K562 (cell line): Measurements from ENCODE around the gene EID2. TPM values are rescaled to one million over a fixed set of nuclear protein-coding genes. Genes with fewer than 3 reads are reported as not detected.

ENCODE experiments used
- ATF1 ChIP-seq, 2 experiments: fragments of 450-650 bp in 1 of 2; IDR thresholded peaks; 2 replicates each; pipeline ENCODE4 v1.6.1; 2016; ENCODE audit warnings: missing compliant biosample characterization in 1 of 2, missing genetic modification characterization in 1 of 2
- CEBPG ChIP-seq, 3 experiments: fragments of 200-800 bp in 1 of 3; sonication (Bioruptor generic) in 1 of 3; sonication (generic) in 1 of 3; formaldehyde crosslinking in 1 of 3; IDR thresholded peaks in 2 of 3; conservative IDR thresholded peaks in 1 of 3; 2 replicates each; pipeline versions ENCODE4 v1.6.1 to v1.8.0; 2016 to 2022; ENCODE audit warnings: missing compliant biosample characterization in 2 of 3, missing genetic modification characterization in 2 of 3, mild to moderate bottlenecking in 1 of 3, missing genetic modification reagents in 1 of 3
- CUX1 ChIP-seq: fragments of 200-800 bp; sonication (Bioruptor generic); IDR thresholded peaks from 2 replicates; pipeline ENCODE4 v1.6.1; 2016; ENCODE audit warnings: missing genetic modification characterization, missing compliant biosample characterization
- L3MBTL2 ChIP-seq: fragments of 450-650 bp; IDR thresholded peaks from 2 replicates; pipeline ENCODE4 v1.6.1; 2016; ENCODE audit warnings: mild to moderate bottlenecking, moderate library complexity
- MAZ ChIP-seq, 2 experiments: fragments of 450-650 bp in 1 of 2; sonication (generic) in 1 of 2; formaldehyde crosslinking; IDR thresholded peaks in 1 of 2; conservative IDR thresholded peaks in 1 of 2; 2 replicates each; pipeline versions ENCODE4 v1.4.0 to v1.5.0; 2020; ENCODE audit warnings: mild to moderate bottlenecking in 1 of 2, missing genetic modification reagents in 1 of 2
- MYBL2 ChIP-seq, 2 experiments: fragments of 450-650 bp in 1 of 2; sonication (generic) in 1 of 2; formaldehyde crosslinking in 1 of 2; IDR thresholded peaks; 2 replicates each; pipeline versions ENCODE4 v1.6.1 to v1.8.1; 2017 to 2022; ENCODE audit warnings: borderline replicate concordance in 1 of 2, inconsistent platforms in 1 of 2, low read depth in 1 of 2, mild to moderate bottlenecking in 1 of 2, missing genetic modification reagents in 1 of 2, moderate library complexity in 1 of 2
- NCOA4 ChIP-seq: fragments of 450-650 bp; IDR thresholded peaks from 2 replicates; pipeline ENCODE4 v1.6.1; 2018; ENCODE audit warnings: mild to moderate bottlenecking; ENCODE audit not compliant: partially characterized antibody
- NFRKB ChIP-seq: fragments of 450-650 bp; IDR thresholded peaks from 2 replicates; pipeline ENCODE4 v1.6.1; 2016; ENCODE audit warnings: low read depth
- POLR2G ChIP-seq: fragments of 200-400 bp; formaldehyde crosslinking; IDR thresholded peaks from 2 replicates; pipeline ENCODE4 v1.6.1; 2017; ENCODE audit warnings: low read depth, mild to moderate bottlenecking, antibody characterized with exemption, low read length, moderate library complexity
- PRMT5 ChIP-seq: sonication (generic); formaldehyde crosslinking; IDR thresholded peaks from 2 replicates; pipeline ENCODE4 v1.5.0; 2020; ENCODE audit warnings: missing genetic modification reagents
- RAD51 ChIP-seq: fragments of 450-650 bp; IDR thresholded peaks from 2 replicates; pipeline ENCODE4 v1.7.1; 2016; ENCODE audit warnings: low read depth, mild to moderate bottlenecking, borderline replicate concordance
- RBM25 ChIP-seq: fragments of 200-400 bp; formaldehyde crosslinking; IDR thresholded peaks from 2 replicates; pipeline ENCODE4 v1.6.1; 2018; ENCODE audit warnings: low read length, low read depth, moderate library complexity; ENCODE audit not compliant: severe bottlenecking
- RBM39 ChIP-seq: fragments of 200-400 bp; formaldehyde crosslinking; optimal IDR thresholded peaks from 2 replicates; pipeline ENCODE3; 2018; ENCODE audit warnings: low read depth, low read length
- SMARCA5 ChIP-seq: fragments of 450-650 bp; IDR thresholded peaks from 2 replicates; pipeline ENCODE4 v1.6.1; 2016
- TEAD2 ChIP-seq: fragments of 450-650 bp; IDR thresholded peaks from 2 replicates; pipeline ENCODE4 v1.6.1; 2016; ENCODE audit warnings: missing genetic modification characterization, control low read depth, missing compliant biosample characterization
- TRIM28 ChIP-seq: fragments of 450-650 bp; IDR thresholded peaks from 2 replicates; pipeline ENCODE4 v1.6.1; 2017
- ZNF41 ChIP-seq: fragments of 250-450 bp; sonication (Bioruptor Pico); conservative IDR thresholded peaks from 2 replicates; pipeline ENCODE4 v1.4.0; 2020; ENCODE audit warnings: mild to moderate bottlenecking
- polyA plus RNA-seq, 8 experiments: library from polyadenylated mRNA; depleted of rRNA in 4 of 8; stranded (reverse) in 5 of 8; unstranded in 3 of 8; fragments of >200 nt; fragmentation: Nextera tagmentation in 2 of 8; fragmentation: Illumina TruSeq in 1 of 8; extraction: Ambion mirVana in 2 of 8; extraction: Trizol in 1 of 8; gene quantifications; 2 replicates each; pipeline versions ENCODE4 v1.2.1 to v1.2.3, GENCODE V29; 2011 to 2014; ENCODE audit warnings: inconsistent platforms in 1 of 8, missing spikeins in 1 of 8
- total RNA-seq, 7 experiments: library from RNA; depleted of rRNA in 6 of 7; stranded (reverse); fragments of >200 nt in 6 of 7; fragmentation: Illumina TruSeq in 2 of 7; extraction: Trizol in 2 of 7; gene quantifications; 2 replicates each; pipeline versions ENCODE4 v1.2.1 to v1.2.3, GENCODE V29; 2011 to 2021; ENCODE audit warnings: low replicate concordance in 1 of 7
- TF ChIP-seq, protein P1 (sequence below): fragments of 250-450 bp; sonication (Bioruptor Pico); IDR thresholded peaks from 2 replicates; pipeline ENCODE4 v1.5.0; 2020; ENCODE audit warnings: mild to moderate bottlenecking
- TF ChIP-seq, protein P2 (sequence below): fragments of 450-650 bp; IDR thresholded peaks from one replicate; pipeline ENCODE4 v1.6.1; 2018; ENCODE audit warnings: mild to moderate bottlenecking, moderate library complexity; ENCODE audit not compliant: partially characterized antibody

The EID2 gene
- total and polyA plus RNA-seq, 9 of the 15 experiments (the other 6 are each of a cell fraction or from before 2014, with no cell fraction given) = 2.5 to 18.5 (median 11.3) TPM

DNA sequence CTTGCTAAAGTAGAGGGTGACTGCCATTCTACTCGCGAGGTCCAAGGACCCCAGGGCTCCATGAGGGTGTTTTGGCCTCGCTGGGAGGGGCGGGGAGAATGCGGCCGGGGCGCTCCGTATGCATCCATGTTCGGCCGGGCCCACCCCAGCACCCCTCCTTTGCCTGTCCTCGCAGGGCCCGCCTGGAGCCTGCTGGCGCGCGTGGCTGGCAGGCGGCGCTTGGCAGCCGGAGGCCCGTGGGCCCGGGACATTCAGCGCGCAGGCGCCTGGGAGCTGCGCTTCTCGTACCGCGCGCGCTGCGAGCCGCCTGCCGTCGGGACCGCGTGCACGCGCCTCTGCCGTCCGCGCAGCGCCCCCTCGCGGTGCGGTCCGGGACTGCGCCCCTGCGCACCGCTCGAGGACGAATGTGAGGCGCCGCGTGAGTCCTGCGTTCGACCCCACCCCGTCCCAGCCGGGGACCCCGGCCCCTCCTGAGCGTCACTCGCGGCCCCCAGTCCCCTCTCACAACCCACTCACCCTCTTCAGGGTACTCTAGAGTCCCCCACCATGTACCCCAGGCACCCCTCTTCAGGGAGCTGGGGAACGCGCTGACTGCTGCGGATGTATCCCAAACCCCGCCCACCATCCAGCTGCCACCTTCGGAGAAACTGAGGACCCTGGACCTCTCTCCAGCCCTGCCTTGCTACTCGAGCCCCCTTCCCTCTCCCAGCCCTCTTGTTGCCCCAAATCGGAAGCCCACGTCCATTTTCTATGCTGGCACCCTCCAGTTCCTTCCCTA is 37.1 kb downstream of the EID2 start (continued):
- TF ChIP-seq, protein P1, sequence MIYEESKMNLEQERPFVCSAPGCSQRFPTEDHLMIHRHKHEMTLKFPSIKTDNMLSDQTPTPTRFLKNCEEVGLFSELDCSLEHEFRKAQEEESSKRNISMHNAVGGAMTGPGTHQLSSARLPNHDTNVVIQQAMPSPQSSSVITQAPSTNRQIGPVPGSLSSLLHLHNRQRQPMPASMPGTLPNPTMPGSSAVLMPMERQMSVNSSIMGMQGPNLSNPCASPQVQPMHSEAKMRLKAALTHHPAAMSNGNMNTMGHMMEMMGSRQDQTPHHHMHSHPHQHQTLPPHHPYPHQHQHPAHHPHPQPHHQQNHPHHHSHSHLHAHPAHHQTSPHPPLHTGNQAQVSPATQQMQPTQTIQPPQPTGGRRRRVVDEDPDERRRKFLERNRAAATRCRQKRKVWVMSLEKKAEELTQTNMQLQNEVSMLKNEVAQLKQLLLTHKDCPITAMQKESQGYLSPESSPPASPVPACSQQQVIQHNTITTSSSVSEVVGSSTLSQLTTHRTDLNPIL (CRISPR knock-in tag) = no peak
- no peak for TF ChIP-seq NFRKB
- peak; percentile 50; the same call in 1 of the 2 replicates for TF ChIP-seq CEBPG (CRISPR knock-in tag; IDR thresholded peaks at IDR 0.05)
- TF ChIP-seq CEBPG (tag; conservative IDR thresholded peaks at IDR 0.05 in 1 of 2, IDR thresholded peaks at IDR 0.05 in 1 of 2) = no peak
- no peak for TF ChIP-seq ATF1 (CRISPR knock-in tag; IDR thresholded peaks at IDR 0.05)
- TF ChIP-seq ATF1 (tag; IDR thresholded peaks at IDR 0.05) = peak; percentile 48
- TF ChIP-seq, protein P2, sequence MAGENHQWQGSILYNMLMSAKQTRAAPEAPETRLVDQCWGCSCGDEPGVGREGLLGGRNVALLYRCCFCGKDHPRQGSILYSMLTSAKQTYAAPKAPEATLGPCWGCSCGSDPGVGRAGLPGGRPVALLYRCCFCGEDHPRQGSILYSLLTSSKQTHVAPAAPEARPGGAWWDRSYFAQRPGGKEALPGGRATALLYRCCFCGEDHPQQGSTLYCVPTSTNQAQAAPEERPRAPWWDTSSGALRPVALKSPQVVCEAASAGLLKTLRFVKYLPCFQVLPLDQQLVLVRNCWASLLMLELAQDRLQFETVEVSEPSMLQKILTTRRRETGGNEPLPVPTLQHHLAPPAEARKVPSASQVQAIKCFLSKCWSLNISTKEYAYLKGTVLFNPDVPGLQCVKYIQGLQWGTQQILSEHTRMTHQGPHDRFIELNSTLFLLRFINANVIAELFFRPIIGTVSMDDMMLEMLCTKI = no peak
- TF ChIP-seq MAZ (CRISPR knock-in tag; conservative IDR thresholded peaks at IDR 0.05 in 1 of 2, IDR thresholded peaks at IDR 0.05 in 1 of 2) = peak; percentile 44 to 64; a peak in 3 of 4 replicates
- no peak for TF ChIP-seq ZNF41 (CRISPR knock-in tag)
- peak; percentile 36; the same call in 1 of the 2 replicates for TF ChIP-seq PRMT5 (CRISPR knock-in tag)
- TF ChIP-seq CUX1 = no peak
- TF ChIP-seq RBM39 = no peak
- no peak for TF ChIP-seq TEAD2
- no peak for TF ChIP-seq SMARCA5
- no peak for TF ChIP-seq TRIM28
- TF ChIP-seq NCOA4 = no peak
- no peak for TF ChIP-seq MYBL2 (IDR thresholded peaks at IDR 0.05; ENCODE audit: low read depth)
- TF ChIP-seq MYBL2 (CRISPR knock-in tag; IDR thresholded peaks at IDR 0.05; ENCODE audit: borderline replicate concordance) = no peak
- peak; percentile 32 for TF ChIP-seq RBM25
- no peak for TF ChIP-seq RAD51
- peak; percentile 60 for TF ChIP-seq POLR2G
- TF ChIP-seq L3MBTL2 = peak; percentile 100
